ENCODE results near the gene SPSB2. TPM values are rescaled to one million over a fixed set of nuclear protein-coding genes. Genes with fewer than 3 reads are reported as not detected.

SPSB2 gene
- total and polyA plus RNA-seq, 9 of the 15 experiments (the other 6 are each of a cell fraction or from before 2014, with no cell fraction given), result 0.10 to 10.6 (median 1.9) TPM

- TF ChIP-seq STAT6 (CRISPR knock-in tag; IDR thresholded peaks at IDR 0.05), result no peak
- no peak for TF ChIP-seq HINFP (tag; conservative IDR thresholded peaks at IDR 0.05; ENCODE audit: low read depth)
- TF ChIP-seq FOXK2 (conservative IDR thresholded peaks at IDR 0.05 in 1 of 2, IDR thresholded peaks at IDR 0.05 in 1 of 2; ENCODE audit: low read depth in 2 of 2), result no peak
- no peak for TF ChIP-seq ZBTB49 (CRISPR knock-in tag; IDR thresholded peaks at IDR 0.05; ENCODE audit: borderline replicate concordance)
- no peak for TF ChIP-seq ELK1 (CRISPR knock-in tag; IDR thresholded peaks at IDR 0.05)
- 0 out of 2 replicates have a peak, but pooled peaks have one; percentile 9 for TF ChIP-seq NFIC (IDR thresholded peaks at IDR 0.05)
- no peak for TF ChIP-seq KDM1A (IDR thresholded peaks at IDR 0.05)
- no peak for TF ChIP-seq PML (IDR thresholded peaks at IDR 0.05; ENCODE audit: low read length)
- no peak for TF ChIP-seq PHB2 (IDR thresholded peaks at IDR 0.05; ENCODE audit: low read depth)
- TF ChIP-seq POU5F1 (IDR thresholded peaks at IDR 0.05; ENCODE audit: borderline replicate concordance, low read depth, low read length, partially characterized antibody), result no peak
- TF ChIP-seq STAG1 (CRISPR knock-in tag; IDR thresholded peaks at IDR 0.05; ENCODE audit: borderline replicate concordance), result no peak
- no peak for TF ChIP-seq CHD1 (IDR thresholded peaks at IDR 0.05; ENCODE audit: low read length)
- no peak for TF ChIP-seq ZBTB11 (CRISPR knock-in tag; IDR thresholded peaks at IDR 0.05)
- no peak for TF ChIP-seq ZNF239 (CRISPR knock-in tag; IDR thresholded peaks at IDR 0.05)
These were observed 742 bp downstream of the SPSB2 start (continued) for GRCh38 chr12:6872073-6873048.

All from K562 (cell line).